ENCODE data around the gene C2orf69.
A peak's percentile ranks its signal among the peaks of the same experiment; 100 is the strongest.

C2orf69 gene

DNA sequence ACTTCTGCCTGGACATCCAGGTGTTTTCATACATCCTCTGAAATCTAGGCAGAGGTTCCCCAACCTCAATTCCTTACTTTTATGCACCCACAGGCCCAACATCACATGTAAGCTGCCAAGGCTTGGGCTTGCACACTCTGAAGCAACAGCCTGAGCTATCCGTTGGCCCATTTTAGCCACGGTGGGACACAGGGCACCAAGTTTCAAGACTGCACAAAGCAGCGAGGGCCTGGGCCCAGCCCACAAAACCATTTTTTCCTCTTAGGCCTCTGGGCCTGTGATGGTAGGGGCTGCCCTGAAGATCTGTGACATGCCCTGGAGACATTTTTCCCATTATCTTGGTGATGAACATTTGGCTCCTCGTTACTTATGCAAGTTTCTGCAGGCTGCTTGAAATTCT is 5.9 kb downstream of the C2orf69 start:
- no peak for DNase-seq

- DNase-seq: no peak
Observed at GRCh38 chr2:199922856-199923255, 11.8 kb downstream of the C2orf69 start.

- no peak for DNase-seq
Observed at GRCh38 chr2:199923924-199924323, 12.8 kb downstream of the C2orf69 start.

DNA sequence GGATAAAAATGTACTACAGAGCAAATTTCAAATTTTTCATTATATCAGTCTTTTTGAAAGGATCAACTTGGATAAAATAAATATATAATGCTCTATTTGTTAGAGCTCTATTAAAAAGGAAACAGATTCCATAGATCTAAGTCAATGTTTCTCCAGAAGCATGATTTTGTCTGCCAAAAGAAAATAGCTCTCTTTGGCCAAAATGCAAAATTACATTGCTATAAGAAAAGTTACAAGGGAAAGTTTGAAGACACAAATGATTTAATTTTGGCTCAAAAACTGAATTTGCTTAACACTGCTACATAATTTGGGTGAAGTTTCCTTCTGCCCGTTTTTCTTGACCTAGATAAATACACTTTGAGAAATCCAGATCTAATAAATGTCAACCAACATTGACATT is 15.7 kb downstream of the C2orf69 start:
- DNase-seq: no peak

DNA sequence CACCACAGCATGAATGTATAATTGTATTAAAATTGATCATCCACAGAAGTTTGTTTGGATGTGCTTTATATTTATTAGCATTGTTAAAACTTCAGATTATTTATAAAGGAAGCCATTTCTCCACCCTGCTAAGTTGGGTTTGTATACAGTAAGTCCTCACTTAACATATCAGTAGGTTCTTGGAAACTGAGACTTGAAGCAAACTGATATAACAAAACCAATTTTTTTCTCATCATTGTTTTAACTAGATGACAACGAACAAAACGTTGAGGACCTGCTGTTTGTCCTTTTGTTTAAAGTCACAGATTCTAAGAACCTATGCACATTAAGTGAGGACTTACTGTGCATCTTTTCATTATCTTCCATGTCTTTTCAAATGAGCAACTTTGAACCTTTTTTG is 17.1 kb downstream of the C2orf69 start:
- no peak for DNase-seq

GRCh38 chr2:199928626-199929025 is 17.5 kb downstream of the C2orf69 start:
- DNase-seq: no peak

DNA sequence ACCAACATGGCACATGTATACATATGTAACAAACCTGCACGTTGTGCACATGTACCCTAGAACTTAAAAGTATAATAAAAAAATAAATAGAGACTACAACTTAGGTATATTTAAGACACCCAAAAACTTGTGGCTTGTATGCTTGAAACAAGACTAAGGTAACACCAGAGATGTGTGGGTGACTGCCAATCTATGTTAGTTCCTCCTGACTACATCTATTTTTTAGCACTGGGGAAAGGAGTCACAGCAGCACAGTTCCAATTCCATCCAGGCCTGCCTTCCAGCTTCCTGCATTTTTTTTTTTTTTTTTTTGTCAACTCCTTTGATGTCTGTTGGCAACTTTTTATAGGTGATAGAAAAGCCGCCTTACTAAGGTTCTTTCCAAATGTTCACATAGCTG is 18.2 kb downstream of the C2orf69 start:
- no peak for DNase-seq

DNA sequence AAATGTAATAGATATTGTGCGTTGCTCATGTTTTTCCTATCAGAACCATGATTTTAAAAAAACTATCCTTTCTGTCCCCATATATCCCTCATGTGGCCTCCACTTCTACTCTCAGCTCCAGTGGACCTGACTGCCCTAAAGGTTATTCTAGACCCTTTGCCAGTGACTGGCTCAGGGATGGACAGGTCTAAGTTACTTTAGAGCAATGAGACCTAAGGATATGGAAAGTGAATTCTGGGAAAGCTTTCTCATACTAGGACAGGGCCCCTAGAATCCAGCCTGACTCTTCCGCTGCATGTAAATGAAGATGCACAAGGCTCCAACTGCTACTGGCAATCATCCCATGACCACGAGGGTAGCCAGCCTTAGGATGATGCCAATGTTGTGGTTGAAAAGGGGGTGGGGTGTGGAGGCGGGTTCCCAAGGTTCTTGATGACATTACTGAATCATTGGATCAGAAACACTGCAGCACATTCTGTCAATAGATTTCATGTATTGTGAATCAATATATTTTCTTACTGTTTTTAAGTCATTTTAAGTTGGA is 21.3 kb downstream of the C2orf69 start:
- peak; percentile 46 for DNase-seq

GRCh38 chr2:199933466-199933865 is 22.4 kb downstream of the C2orf69 start:
- no peak for DNase-seq

DNA sequence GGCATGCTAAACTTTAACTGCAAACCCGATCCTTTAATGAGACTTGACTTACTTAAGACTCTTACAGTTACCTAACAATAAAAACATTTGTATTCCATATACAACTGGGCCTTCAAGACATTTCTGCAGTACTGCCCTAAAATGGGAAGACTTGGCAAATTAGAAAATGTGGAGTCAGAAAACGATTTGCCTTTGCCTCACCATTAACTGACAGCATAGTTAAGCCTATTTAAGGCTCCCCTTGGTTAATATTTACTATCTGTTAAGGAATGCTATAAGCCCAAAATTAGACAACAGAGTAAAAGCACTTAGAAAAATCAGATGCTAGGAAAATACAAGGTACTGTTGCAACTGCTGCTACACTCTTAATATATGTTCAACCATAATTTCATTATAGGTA is 25.5 kb downstream of the C2orf69 start:
- no peak for DNase-seq

GRCh38 chr2:199940373-199940772 is 29.3 kb downstream of the C2orf69 start:
- DNase-seq: no peak

DNA sequence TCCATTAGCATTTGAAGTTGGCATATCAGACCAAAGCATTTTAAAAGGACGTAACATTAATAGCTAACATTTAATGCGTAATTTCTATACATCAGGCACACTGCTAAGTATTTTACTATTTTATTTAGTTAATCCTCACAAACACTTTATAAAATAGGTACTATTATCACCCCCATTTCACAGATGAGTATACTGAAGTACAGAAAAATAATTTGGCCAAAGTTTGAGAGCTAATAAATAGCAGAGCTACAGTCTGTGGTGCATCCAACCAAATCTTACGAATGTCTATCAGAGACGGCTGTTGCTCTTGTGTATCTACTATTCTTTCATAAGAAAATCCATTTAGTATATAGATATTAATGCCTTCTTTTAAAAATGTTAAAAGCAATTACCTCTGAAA is 32.3 kb downstream of the C2orf69 start:
- DNase-seq: no peak

DNA sequence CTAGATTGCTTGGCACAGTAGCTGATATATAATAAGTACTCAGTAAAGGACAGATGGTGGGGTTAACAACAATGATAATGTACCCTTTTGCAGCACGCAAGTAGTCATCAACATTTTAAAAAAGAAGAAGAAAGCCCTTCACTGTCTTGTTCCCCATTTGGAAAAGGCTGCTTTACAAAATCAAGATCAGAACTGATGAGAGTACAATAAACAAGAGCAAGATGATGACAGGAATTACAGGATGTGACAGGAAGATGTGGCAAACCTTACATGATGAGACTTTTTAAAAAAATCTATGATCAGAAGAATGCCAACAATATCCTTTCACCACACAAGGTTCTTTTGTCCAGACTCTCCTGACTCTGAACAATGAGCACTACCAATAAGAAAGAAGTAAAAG is 35.1 kb downstream of the C2orf69 start:
- DNase-seq: no peak

DNA sequence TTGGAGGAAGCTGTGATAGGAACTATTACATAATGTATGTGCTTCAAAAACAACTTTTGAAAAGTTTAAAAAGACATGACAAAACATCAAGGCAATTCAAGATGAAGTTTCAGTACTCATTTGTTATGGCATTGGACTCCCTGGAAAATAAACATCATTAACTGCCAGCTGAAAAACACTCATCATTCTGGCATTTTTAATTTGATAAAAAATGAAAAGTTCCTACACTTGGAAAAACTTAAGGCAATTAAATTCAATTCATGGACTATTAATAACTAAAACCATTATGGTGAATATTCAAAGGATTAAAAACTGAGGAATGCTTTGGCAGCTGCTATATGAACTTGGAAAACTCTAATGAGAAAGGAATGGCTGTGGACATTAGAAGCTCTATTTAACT is 35.7 kb downstream of the C2orf69 start:
- DNase-seq: no peak

DNA sequence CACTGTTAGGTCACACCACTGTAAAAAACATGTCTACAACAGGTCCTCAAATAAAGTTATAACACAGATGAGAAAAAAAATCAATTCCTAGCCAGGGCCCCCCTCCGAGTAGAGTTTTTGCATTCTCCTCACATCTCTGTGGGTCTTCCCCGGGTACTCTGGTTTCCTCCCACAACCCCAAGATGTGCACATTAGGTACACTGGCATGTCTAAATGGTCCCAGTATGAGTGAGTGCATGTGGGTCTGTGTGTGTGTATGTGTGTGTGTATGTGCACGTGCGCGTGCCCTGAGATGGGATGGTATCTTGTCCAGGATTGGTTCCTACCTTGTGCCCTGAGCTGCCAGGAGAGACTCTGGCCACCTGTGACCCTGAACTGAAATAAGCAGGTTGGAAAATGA is 39.3 kb downstream of the C2orf69 start:
- DNase-seq: no peak

DNA sequence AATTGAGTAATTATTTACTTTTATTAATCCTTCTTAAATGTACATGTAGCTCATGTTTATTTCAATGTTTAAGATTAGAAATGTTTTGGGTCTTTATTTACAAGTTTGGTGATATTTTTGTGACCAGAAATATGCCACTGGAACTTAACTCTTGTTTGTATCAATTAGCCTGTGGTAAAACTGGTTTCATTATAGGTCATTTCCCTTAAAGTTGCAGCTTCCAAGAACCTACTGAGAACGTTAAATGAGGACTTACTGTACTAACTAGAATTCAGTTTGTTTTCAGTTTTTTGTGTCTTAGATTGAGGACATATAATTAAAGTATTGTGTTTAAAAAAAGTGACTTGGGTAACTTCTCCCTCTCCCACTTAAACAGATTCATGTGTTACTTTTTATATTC is 39.9 kb downstream of the C2orf69 start:
- no peak for DNase-seq

DNA sequence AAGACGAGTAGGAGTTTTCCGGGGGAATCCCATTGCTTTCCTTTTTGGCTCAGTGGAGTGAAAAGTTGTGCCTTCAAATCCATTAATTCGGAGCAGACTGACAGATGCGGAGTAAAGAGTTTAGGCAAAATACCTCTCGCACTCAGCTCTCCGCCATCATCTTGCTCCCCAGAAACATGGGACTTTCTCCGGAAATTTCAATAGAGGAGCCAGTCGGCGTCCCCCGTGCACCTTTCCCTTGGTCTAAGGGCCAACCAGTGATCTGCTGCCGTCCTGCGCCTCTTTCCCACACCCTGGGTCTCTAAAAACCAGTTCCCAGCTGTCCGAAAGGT is 43.9 kb downstream of the C2orf69 start:
- no peak for DNase-seq

DNA sequence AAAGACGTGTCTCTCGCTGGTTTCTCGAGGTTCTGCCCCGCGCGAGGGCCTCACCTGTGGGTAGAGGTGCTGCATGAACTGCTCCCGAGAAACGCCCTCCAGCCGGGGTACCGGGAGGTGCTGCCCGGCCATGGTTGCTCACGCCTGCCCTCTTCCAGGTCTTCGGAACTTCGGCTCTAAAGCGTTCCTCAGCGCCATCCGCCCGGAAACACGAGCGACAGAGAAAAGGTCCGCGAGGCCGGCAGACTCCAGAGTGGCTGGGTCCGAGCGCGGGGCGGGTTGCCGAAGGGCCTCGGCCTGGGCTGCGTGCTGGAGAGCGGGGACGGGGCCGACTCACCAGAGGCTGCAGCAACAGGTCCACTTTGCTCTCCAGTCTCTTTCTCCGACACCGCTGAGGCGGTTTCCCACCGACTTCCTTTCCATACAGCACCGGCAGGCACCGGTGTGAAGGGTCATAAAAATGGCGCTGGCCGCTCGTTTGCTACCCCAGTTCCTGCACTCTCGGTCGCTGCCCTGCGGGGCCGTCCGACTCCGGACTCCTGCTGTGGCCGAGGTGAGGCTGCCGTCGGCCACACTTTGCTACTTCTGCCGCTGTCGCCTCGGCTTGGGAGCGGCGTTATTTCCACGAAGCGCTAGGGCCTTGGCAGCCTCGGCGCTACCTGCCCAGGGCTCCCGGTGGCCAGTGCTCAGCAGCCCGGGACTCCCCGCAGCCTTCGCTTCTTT is 44.4 kb downstream of the C2orf69 start, which contains the start of the genes MAIP1 and TYW5:
TSS of gene MAIP1 (plus strand) at position 244 of the 723 bp plus-strand sequence. CDS start at position 461, 217 bp downstream.
TSS of gene TYW5 (minus strand) at position 153 of the 723 bp plus-strand sequence. CDS start at position 132, 21 bp downstream.
- peak; percentile 88 for DNase-seq

DNA sequence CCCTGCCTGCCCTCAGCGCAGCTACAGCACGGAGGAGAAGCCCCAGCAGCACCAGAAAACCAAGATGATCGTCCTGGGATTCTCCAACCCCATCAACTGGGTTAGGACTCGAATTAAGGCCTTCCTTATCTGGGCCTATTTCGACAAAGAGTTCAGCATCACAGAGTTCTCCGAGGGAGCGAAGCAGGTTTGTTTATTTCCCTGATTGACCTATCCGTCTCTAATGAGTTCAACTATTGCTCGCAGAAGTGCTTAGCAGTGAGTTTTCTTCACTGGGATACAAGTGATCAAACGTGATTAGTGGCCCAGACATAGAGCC is 44.9 kb downstream of the C2orf69 start:
- DNase-seq: no peak

DNA sequence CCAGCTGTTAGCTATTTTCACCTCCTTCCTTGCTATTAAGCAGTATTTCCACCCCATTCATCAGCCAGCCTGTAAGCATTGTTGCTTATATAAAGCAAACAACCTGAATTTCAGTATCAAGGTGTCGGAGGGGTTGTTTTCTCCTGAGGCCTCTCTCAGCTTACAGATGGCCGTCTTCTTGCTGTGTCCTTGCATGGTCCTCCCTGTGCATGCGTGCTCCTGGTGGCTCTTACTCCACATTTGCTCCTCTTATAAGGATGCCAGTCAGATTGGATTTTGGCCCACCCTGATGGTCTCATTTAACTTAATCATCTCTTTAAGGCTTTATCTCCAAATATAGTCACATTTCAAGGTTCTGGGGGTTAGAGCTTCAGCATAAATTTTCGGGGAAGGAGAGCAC is 46.9 kb downstream of the C2orf69 start:
- no peak for DNase-seq

GRCh38 chr2:199962203-199962602 is 51.1 kb downstream of the C2orf69 start:
- DNase-seq: no peak

DNA sequence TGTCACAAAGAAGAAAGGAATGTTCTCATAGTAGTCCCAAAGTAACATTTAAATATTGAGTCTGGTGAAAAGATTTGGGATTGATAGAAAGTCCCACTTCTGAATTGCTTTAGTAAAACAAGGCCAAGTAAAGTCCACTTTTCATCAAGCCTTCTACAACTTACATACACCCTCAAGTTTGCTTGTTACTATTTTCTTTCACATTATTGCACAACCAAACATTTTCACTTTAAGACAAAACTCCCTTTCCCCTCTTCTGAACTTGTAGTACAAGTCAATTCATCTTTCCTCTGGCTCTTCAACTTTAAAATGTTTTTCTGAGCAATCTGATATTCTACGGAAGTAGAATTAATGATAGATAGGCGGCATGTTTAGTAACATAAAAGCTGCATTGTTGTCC is 55.3 kb downstream of the C2orf69 start:
- DNase-seq: no peak

- DNase-seq: no peak
Observed at GRCh38 chr2:199966976-199967375, 55.9 kb downstream of the C2orf69 start.

GRCh38 chr2:199968126-199968525 is 57.0 kb downstream of the C2orf69 start:
- no peak for DNase-seq

GRCh38 chr2:199972088-199972626 is 61.1 kb downstream of the C2orf69 start:
- DNase-seq: no peak

All from left hindlimb (tissue), 1 donor.